ENCODE measurements around the gene AMBP.

AMBP gene

GRCh38 chr9:114108016-114108833, 30.1 kb upstream of the AMBP start:
- CTCF ChIA-PET: interaction anchor here (0.6 to 16.2 kb wide), 55 partner anchors 10 to 371 kb away, joined by 3 to 686 read pairs (median 7); partner anchors contain the start of genes AKNA, AMBP, COL27A1 and KIF12

GRCh38 chr9:114107286-114108001, 29.3 kb upstream of the AMBP start:
- POLR2A ChIA-PET: interaction anchor here (1.0 kb wide), 1 partner anchor 183 kb away, joined by 7 read pairs; no protein-coding TSS in a partner anchor
- CTCF ChIA-PET: interaction anchor here (0.7 to 16.2 kb wide), 50 partner anchors 10 to 370 kb away, joined by 3 to 686 read pairs (median 7); partner anchors contain the start of genes AKNA, COL27A1 and KIF12
- DNase-seq (ENCODE audit: low read depth, low spot score): no peak
- no peak overlapping the region for H3K4me3 ChIP-seq (ENCODE audit: low read depth, low read length)
- TF ChIP-seq CTCF (IDR thresholded peaks at IDR 0.05; ENCODE audit: insufficient read depth, low read length, missing control alignments): no peak

More at GRCh38 chr9:114108016-114108833, 30.1 kb upstream of the AMBP start:
- POLR2A ChIA-PET: interaction anchor here (1.0 kb wide), 1 partner anchor 183 kb away, joined by 7 read pairs; no protein-coding TSS in a partner anchor
- no peak for DNase-seq (ENCODE audit: low read depth, low spot score)
- peak; percentile 97 for TF ChIP-seq CTCF (IDR thresholded peaks at IDR 0.05; ENCODE audit: insufficient read depth, low read length, missing control alignments)
- no peak overlapping the region for H3K4me3 ChIP-seq (ENCODE audit: low read depth, low read length)

GRCh38 chr9:114105236-114105635, 27.1 kb upstream of the AMBP start:
- H3K4me3 ChIP-seq (ENCODE audit: low read depth, low read length): no peak overlapping the region
- CTCF ChIA-PET: interaction anchor here (1.4 to 16.2 kb wide), 5 partner anchors 8 to 186 kb away, joined by 3 to 686 read pairs (median 90); partner anchors contain the start of gene KIF12
- no peak for DNase-seq (ENCODE audit: low read depth, low spot score)
- TF ChIP-seq CTCF (IDR thresholded peaks at IDR 0.05; ENCODE audit: insufficient read depth, low read length, missing control alignments): no peak
- POLR2A ChIA-PET: no interaction called here

GRCh38 chr9:114102484-114102883, 24.4 kb upstream of the AMBP start:
- ChIA-PET POLR2A (no interaction called here), CTCF (interaction anchor here (0.7 to 5.2 kb wide), 6 partner anchors 14 to 206 kb away, joined by 3 to 35 read pairs (median 6); no protein-coding TSS in a partner anchor)
- H3K4me3 ChIP-seq (ENCODE audit: low read depth, low read length): no peak overlapping the region
- DNase-seq (ENCODE audit: low read depth, low spot score): no peak
- no peak for TF ChIP-seq CTCF (IDR thresholded peaks at IDR 0.05; ENCODE audit: insufficient read depth, low read length, missing control alignments)

GRCh38 chr9:114100536-114100935, 22.4 kb upstream of the AMBP start:
- POLR2A ChIA-PET: no interaction called here
- DNase-seq (ENCODE audit: low read depth, low spot score): no peak
- H3K4me3 ChIP-seq (ENCODE audit: low read depth, low read length): no peak overlapping the region
- CTCF ChIA-PET: interaction anchor here (0.6 to 10.5 kb wide), 8 partner anchors 7 to 208 kb away, joined by 3 to 118 read pairs (median 6); no protein-coding TSS in a partner anchor
- TF ChIP-seq CTCF (IDR thresholded peaks at IDR 0.05; ENCODE audit: insufficient read depth, low read length, missing control alignments): no peak
